Left ventricle myocardium superior (tissue), 1 donor: ENCODE results near the gene MAPKAPK3. TPM values are rescaled to one million over a fixed set of nuclear protein-coding genes. Genes with fewer than 3 reads are reported as not detected.

ENCODE experiments used
- ATAC-seq: fragments of 200-7000 bp; cut with Tn5 transposase; one replicate; pipeline ENCODE4 v1.9.1; 2020; ENCODE audit warnings: mild to moderate bottlenecking, moderate library complexity
- DNase-seq: peaks from one replicate; pipeline ENCODE4 v3.0.0-alpha.2; 2020
- intact Hi-C: fragments of 100-400 bp; cut with micrococcal nuclease; formaldehyde crosslinking; loops from one replicate; pipeline ENCODE4 v1.11.0; 2022
- long read RNA-seq: library from polyadenylated mRNA; unstranded; transcript quantifications from one replicate; pipeline ENCODE4 v2.0.0, GENCODE V29; 2021
- total RNA-seq: library from RNA; stranded (reverse); fragmentation: NEBNext Ultra II Directional; extraction: Animal tissue kit (Norgen Biotek cat#: 25700); gene quantifications from one replicate; pipeline ENCODE4 v1.2.1, GENCODE V29; 2021
- donor health status: DM: no; HTN: yes; CAD: no; lungs with severe emphysema.

The MAPKAPK3 gene
- total RNA-seq, result 473 TPM
- long read RNA-seq, transcript MAPKAPK3-201 (11 exons, 2,500 nt), result major isoform, 467 of 1,274 reads
- long read RNA-seq, transcript MAPKAPK3-208 (11 exons, 2,563 nt), result minor isoform, 251 of 1,274 reads
- long read RNA-seq, partial matches to known transcripts, result 422 of 1,274 reads
- long read RNA-seq, other reads (novel, unspliced or antisense), result 131 of 1,274 reads

DNA sequence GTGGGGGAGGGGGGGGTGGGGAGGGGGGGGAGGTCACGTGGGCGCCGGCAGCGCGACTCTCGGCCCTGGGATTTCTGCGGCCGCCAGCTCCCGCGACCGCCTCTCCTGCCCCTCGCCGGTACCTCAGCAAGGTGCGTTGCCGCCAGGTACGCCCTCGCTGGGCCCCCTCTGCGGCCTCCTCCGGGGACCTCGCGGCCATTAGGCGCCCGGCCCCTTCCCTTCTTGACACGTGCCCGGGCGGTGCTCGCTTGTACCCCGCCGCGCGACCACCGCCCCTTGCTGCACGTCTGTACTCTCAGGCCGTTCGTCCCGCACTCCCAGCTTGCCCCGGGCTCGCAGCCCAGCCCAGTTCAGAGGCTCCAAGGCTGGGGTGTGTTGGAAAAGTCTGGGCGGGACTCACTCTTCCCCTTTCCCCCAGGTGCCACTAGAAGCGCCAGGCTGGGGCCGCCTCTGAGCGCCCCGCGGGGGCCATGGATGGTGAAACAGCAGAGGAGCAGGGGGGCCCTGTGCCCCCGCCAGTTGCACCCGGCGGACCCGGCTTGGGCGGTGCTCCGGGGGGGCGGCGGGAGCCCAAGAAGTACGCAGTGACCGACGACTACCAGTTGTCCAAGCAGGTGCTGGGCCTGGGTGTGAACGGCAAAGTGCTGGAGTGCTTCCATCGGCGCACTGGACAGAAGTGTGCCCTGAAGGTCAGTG, at the start of gene MAPKAPK3:
Gene MAPKAPK3, plus strand, starts transcription at position 56 of the 696 bp plus-strand sequence. Its CDS starts 415 bp downstream, at position 471.
- ATAC-seq, result peak; percentile 23
- DNase-seq, result peak; percentile 79
- intact Hi-C loops, result no loop called here

DNA sequence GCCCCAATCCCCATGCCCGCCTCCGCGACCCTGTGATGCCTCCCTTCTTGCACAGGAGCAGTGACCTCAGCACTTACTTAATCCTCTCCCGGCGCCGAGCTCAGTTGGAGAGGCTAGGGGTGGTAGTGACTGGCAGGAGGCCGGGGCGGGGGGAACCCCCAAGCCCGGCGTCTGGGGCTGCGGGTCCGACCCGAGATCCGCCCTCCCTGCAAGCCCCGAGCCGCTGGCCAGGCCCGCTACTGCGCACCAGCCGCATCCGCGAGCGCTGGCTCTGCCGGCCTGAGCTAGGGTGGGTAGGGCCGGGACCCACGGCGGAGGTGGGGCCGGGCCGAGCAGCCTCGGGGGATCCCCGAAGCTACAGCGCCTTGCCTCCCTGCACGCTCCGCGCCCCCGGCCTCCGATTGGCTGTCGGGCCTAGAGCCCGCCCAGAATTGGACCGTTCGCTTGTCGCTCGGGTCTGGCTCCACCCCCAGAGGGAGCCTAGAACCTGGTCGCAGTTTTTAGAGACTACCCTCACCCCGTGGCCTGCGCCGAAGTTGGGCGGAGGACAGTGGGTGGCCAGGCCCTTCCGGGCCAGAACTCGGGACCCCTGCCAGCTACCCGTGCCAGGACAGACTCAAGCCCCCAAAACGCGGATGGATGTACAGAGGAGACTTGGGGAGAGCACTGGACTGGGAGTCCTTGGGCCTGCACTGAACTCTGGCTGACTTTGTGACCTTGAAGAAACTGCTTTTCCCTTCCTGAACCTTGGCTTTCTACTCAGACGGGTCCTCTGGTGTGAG, 49.4 kb upstream of the MAPKAPK3 start, which contains the start of gene C3orf18:
Gene C3orf18, minus strand, starts transcription at position 362 of the 782 bp plus-strand sequence. CDS start 2,048 bp downstream, outside the sequence.
- intact Hi-C loops, result no loop called here
- ATAC-seq, result peak; percentile 79
- peak; percentile 97 for DNase-seq

DNA sequence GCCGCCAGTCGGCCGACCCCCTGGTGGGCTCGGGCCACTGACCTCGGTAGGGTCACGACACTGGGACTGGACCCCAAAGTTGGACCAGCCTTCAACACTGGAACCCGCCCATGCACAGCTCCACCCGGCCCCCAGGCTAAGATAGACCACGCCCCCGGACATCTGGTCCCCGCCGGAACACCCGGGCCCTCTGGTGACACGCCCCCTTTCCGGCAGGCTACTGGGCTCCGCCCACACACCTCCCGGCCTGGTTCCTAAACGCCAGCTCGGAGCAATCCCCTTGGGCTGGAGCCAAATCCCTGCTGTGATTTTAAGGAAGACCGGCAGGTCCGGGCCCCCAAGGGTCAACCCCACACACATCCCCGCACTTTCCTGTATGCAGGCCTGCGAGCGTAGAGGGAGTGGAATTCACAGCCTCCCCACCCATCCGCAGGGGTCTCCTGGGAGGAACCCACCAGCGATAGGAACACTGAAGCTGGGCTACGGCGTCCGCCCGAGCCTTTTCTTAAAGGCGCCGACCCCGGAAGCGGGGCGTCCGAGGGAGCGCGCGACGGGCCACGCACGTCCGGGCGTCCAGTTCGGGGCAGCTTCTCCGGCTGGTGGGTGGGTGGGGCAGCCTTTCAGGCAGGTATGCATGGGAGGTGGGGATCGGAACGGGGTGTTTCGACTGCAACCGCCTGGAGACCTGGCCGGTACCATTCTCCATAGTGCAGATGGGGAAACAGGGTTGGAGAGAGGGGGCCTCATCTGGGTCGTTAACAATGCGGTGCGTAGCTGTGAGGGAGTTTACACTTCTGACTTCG, 47.8 kb upstream of the MAPKAPK3 start, which contains the start of gene HEMK1:
Gene HEMK1, plus strand, starts transcription at position 576 of the 803 bp plus-strand sequence. CDS start 1,583 bp downstream, outside the sequence.
- ATAC-seq (peak; percentile 87), DNase-seq (peak; percentile 98)
- intact Hi-C loops, result no loop called here

DNA sequence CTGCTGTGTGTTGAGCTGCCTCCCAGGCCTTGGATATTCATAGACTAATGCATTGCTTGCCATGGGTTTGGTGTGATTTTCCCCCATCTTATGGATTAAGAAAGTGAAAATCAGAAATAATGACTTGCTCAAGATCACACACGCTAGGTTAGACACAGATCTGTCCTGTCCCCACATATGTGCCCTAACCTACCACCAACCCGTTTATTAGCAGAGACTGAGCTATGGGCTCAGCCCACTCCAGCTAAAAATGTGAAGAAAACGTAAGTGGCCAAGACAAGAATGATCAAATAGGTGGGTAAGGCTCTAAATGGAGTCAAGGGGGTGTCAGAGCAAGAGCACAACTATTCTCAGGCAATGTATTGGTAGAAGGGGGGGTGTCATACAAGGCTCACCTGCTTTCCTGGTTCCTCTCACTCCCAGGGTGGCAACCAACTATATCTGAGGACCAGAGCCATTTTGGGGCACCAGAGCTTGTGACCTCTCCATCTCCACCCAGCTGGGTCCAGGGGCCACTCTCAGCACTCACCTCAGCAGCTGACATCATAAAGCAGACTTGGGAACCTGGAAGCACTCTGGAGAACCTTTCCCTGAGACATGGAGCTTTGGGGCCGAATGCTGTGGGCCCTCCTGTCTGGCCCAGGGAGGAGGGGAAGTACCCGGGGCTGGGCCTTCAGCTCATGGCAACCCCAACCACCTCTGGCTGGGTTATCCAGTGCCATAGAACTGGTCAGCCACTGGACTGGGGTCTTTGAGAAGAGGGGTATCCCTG, 46.3 kb upstream of the MAPKAPK3 start:
- intact Hi-C loops, result no loop called here
- no peak for ATAC-seq
- DNase-seq, result no peak

DNA sequence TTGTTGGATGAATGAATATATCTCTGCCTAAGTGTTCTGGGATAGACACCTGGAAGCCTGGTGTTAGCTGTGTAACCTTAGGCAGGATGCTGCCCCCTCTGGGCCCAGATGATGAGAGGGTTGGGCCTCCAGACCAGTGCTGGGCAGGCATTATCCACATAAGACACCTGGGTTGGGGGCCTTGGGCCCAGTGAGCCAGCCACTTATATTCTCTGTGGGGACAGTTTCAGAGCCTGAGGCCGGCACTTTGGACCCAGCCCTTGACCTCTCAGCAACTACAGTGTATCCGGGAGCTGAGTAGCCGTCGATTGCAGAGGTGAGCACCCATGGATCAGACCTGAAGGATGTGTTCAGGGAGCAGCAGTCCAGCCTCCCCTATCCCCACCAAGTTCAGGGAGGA, 45.5 kb upstream of the MAPKAPK3 start:
- ATAC-seq (no peak), DNase-seq (no peak)
- intact Hi-C loops, result no loop called here

DNA sequence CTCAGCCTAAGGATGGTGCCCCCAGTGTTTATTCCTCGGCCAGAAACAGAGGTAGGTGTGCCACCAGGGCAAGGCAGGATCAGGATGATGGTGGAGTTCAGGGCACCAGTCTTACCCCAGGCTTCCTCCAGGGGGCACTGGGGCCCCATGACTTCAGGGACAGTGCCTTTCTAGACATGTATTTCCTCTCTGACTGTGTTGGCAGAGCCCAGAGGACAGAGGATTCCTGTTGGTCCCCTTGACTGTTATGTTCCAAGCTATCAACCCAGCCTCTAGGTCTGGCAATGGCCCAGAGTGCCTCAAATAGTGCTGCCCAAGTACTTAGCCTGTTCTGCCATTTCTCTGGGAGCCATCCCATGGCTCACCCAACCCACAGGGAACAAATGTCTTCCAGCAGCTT, 44.8 kb upstream of the MAPKAPK3 start:
- peak; percentile 35 for ATAC-seq
- intact Hi-C loops, result loop anchor here (1.0 kb wide), 1 partner anchor 42 kb away; no protein-coding TSS in a partner anchor
- DNase-seq, result peak; percentile 84

DNA sequence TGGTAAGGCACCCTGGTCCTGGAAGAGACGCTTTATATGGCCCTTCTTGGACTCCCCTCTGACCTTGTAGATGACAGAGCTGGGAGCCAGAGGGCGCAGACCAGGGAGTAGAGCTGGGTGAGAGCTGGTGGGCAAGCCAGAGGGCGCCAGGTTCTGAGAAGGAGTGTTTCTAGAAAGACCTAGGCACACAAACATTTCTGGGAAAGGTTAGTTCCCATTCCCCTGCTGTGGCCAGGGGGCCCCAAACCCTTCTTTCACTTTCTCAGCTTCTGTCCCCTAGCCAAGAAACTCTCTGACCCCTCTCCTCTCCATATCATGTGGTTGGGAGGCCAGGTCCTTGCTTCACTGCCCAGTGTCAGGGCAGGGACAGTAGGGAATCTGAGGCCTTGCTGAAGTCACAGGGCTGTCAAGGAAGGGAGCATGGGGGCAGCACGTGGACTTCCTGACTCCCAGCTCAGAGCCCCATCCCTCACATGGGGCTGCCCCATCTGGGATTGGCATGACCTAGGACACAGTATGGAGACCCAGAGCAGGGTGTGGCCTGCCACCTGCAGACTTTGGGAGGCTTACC, 44.1 kb upstream of the MAPKAPK3 start:
- intact Hi-C loops, result loop anchor here (1.0 kb wide), 1 partner anchor 41 kb away; no protein-coding TSS in a partner anchor
- no peak for DNase-seq
- no peak for ATAC-seq

DNA sequence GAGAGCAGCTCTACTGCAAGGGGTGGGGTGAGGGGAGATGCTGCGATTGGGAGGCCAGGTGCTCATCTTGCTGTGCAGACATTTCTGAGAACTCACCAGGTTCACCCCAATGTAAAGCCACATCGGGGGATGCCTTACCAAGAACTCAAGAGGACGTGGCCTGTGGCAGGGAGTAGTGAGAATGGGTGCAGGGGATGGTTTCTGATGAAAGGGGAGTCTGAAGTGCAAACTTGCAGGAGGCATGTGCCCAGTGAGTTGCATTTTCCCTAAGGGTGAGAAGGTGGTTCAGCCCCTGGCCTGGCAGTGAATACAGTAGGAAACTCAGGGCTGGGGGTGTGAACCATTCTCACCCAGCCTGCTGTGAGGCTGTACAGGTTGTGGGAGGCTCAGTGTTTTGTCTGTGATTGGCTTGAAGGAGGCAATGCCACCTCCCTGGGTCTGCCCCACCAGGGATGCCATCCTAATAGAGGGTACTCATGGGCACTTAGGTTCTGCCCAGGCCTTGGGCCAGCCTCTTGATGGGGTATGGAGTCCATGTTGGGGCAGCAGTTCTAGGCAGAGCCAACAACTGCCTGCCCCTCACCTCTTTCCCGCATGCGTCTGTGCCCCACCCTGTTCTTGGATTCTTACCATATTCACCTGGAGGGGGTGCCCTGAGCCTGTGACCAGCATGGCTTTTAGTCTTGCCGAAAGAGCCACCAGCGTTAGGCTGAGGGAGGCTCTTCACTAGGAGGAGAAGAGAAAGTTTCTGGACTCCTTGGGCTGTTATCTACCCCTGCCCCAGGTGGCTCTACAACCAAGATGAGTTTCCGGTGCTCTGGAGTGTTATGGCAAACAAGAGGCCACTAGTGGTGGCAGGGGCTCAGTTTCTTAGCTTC, 43.1 kb upstream of the MAPKAPK3 start:
- intact Hi-C loops, result no loop called here
- no peak for DNase-seq
- no peak for ATAC-seq

DNA sequence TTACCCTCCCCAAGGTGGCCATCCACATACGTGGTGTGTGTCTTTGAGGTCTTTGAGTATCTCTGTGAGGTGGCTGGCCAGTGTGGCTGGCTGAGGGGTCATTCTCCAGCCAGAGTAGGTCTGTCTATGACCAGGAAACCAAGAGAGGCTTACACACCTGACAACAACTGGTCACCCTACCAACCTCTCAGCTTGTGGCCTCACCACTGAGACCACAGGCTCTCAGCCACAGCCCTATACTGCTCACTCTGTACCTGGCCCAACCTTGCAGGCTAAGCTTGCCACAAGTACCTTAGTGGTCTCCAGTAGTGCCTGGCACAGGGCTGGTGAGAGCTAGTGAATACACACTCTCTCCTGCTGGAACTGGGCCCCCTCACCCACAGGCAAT, 42.5 kb upstream of the MAPKAPK3 start:
- intact Hi-C loops, result no loop called here
- ATAC-seq (no peak), DNase-seq (no peak)

DNA sequence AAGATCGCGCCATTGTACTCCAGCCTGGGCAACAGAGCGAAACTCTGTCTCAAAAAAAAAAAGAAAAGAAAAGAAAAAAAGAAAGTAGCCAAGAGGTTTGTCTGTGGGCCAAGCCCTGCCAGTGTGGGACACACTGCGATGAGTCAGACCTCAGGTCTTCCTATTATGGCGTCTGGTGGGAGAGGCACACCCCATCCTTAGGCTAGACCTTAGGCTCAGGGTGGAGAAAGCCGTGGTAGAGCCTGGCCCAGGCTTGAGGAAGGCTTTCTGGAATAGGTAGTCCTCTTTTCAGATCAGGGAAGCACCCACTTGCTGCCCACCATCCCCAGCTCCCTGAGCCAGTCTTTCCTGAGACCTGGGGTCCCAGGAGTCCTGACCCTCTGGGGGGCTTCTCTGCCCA, 41.6 kb upstream of the MAPKAPK3 start:
- DNase-seq, result no peak
- ATAC-seq, result no peak
- intact Hi-C loops, result no loop called here

DNA sequence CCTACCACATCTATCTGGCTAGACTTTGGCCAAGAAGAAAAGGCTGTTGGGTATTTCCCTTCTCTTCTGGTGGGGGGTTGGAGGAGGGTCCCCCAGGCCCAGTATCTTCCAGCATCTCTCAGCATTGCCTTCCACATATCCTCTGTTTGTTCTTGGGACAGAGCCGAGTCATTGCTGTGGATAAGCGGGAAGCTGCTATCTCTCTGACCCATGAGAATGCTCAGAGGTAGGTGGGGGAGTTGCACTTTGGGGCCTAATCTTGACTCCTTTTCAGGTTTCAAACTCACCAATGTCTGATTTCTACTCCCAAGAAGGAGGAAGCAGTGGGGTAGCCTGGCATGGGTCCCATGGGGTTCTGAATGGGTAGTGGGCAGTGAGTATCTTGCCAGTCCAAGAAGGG, 39.6 kb upstream of the MAPKAPK3 start:
- intact Hi-C loops, result no loop called here
- DNase-seq, result no peak
- ATAC-seq, result no peak

DNA sequence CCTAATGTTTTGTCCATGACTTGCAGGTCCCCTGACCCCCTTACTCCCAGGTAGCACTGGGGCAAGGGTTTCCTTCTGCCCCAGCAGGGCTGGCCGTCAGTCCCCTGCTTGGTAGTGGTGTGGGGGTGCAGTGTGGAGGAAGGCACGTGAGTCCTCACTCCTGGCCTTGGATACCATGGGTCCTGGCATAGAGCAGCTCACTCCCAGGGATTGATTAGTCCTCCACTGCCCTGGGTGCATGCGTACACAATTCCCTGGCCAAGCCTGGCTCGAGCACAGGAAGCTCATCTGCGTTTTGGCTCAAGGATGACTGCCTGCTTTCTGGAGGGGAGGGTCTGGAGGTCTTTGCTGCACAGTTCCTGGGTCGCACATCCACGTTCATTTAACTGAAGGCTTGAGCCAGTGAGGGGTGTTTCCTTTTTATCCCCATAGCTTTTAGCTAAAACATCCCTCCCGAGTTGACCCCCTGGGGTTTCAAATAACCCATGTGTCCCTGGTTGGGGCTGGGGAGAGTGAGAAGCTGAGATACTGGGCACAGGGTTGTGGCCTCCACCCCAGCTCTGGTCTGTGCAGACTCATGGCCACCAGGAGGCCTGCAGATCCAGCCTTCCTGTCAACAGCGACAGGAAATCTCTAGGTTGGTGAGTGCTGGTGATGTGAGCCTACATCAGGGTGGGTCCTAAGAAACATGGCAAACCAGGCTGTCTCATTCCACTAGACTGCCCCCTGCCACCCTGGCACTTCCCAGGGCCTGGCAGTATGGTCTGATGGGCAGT, 36.1 kb upstream of the MAPKAPK3 start:
- DNase-seq, result no peak
- intact Hi-C loops, result no loop called here

DNA sequence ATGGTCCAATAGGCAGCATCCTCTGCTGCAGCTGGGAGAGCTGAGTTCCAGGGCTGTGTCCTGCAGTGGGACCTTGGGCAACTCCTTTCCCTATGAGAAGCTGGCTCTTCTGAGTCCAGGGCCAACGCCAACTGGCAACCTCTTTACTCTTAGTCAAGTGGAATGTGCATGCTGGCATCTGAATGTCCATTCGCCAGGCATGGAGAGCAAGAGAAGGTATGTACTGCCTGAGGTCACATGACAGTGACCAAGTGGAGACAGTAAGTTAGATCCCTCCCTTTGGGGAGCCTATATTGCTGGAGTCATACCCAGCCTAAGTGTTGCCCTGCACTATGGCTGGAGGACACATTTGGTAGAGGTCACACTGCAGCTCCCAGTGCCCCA, 35.5 kb upstream of the MAPKAPK3 start:
- intact Hi-C loops, result no loop called here
- DNase-seq (peak; percentile 64), ATAC-seq (peak; percentile 38)

More for the DNA sequence above, 36.1 kb upstream of the MAPKAPK3 start:
- ATAC-seq, result no peak

DNA sequence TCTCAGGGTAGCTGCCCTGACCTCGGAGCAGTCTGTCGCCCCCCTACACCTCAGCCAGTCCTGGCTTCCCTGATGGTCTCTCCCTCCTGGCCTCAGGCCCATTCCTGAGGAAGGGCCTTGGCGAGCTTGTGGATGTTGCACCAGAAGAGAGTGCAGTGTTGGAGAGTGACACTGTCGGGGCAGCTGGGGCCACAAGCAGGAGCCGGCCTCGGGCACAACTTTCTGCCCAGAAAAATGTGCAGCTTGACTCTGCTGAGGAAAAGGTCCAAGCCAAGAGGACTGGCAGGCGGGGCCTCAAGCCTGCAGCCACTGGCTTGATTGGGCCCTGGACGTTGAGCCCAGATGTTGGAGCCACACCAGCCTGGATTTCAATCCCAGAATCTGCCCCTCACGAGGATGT, 34.9 kb upstream of the MAPKAPK3 start:
- peak; percentile 14 for ATAC-seq
- intact Hi-C loops, result no loop called here
- peak; percentile 46 for DNase-seq

DNA sequence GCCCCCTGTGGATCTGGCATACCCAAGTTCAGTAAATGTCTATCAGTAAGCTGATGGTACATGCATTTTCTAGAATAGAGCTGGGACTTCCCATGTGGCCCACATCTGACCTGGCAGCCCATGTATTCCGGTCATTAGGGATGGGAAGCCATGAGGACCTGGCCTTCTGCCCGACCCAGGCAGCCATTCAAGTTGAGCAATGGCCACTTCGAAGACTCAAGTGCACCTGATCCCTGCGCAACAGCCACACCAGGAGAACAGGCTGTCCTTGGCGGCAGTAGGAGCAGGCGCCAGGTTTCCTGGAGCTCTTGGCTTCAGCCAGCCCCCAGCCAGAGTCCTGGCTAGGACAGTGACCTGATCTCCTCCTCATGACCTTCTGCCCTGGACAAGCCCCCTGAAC, 33.1 kb upstream of the MAPKAPK3 start:
- intact Hi-C loops, result no loop called here
- DNase-seq (peak; percentile 94), ATAC-seq (peak; percentile 84)

DNA sequence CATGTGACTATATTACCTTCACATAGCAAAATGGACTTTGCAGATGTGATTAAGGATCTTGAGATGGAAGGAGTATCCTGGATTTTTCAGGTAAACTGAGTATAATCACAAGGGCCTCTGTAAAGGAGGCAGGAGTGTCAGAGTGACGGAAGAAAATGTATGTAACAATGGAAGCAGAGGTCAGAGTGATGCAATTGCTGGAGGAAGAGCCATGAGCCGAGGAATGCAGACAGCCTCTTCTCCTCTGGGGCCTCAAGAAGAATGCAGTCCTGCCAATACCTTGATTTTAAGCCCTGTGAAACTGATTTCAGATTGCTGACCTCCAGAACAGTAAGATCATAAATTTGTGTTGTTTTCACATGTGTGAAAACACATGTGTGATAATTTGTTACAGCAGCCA, 32.6 kb upstream of the MAPKAPK3 start:
- intact Hi-C loops, result no loop called here
- ATAC-seq (peak; percentile 1), DNase-seq (no peak)
